Measurements from ENCODE around the gene CP. TPM values are rescaled to one million over a fixed set of nuclear protein-coding genes. Genes with fewer than 3 reads are reported as not detected.

Gene CP
- total and polyA plus RNA-seq, 9 of the 15 experiments (the other 6 are each of a cell fraction or from before 2014, with no cell fraction given), result 0.30 to 0.75 TPM; not detected in 7

GRCh38 chr3:149258298-149258697, 36.7 kb upstream of the CP start (continued):
- TF ChIP-seq, protein P1, sequence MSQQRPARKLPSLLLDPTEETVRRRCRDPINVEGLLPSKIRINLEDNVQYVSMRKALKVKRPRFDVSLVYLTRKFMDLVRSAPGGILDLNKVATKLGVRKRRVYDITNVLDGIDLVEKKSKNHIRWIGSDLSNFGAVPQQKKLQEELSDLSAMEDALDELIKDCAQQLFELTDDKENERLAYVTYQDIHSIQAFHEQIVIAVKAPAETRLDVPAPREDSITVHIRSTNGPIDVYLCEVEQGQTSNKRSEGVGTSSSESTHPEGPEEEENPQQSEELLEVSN (IDR thresholded peaks at IDR 0.05; ENCODE audit: borderline replicate concordance in 1 of 2, extremely low read depth in 1 of 2, insufficient read depth in 1 of 2, insufficient read length in 1 of 2, low read depth in 1 of 2, low read length in 1 of 2, poor library complexity in 1 of 2, severe bottlenecking in 1 of 2), result no peak
- peak; percentile 39 for TF ChIP-seq CBFA2T2 (conservative IDR thresholded peaks at IDR 0.05)
- peak; percentile 2 for TF ChIP-seq ZFP36 (IDR thresholded peaks at IDR 0.05; ENCODE audit: low read depth, low read length, partially characterized antibody)
- peak; percentile 71; the same call in 1 of the 2 replicates for TF ChIP-seq ZNF75A (CRISPR knock-in tag; IDR thresholded peaks at IDR 0.05)
- no peak for TF ChIP-seq MAZ (CRISPR knock-in tag; conservative IDR thresholded peaks at IDR 0.05 in 1 of 2, IDR thresholded peaks at IDR 0.05 in 1 of 2)

DNA sequence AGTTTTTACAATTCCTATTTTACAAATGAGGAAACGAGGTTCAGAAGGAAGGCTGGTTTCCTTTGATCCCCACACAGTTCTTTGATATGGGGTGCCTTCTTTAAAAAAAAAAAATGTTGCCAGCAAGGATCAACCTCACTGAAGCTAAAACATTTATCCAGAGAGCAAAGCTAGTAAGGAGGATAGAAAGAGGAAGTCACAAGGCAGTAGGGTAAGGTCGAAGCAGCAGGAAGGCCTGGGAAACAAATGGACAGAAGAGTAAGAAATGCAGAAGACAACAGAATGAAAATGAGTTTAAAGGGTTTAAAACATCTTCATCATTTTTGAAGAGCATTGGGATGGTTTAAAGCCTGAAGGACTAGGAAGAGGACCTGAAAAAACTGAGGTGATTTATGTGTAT, 30.6 kb upstream of the CP start:
- FAIRE-seq, result no peak
- POLR2A ChIA-PET, result no interaction called here
- no peak overlapping the region for H3K4me2 ChIP-seq (ENCODE audit: insufficient read depth, low read length)
- H3K4me3 ChIP-seq, result no peak overlapping the region
- in situ Hi-C loops (cut with MboI), result no loop called here
- intact Hi-C loops (cut with micrococcal nuclease), result no loop called here
- CTCF ChIA-PET (ENCODE audit: low intra/inter-chr PET ratio), result interaction anchor here (1.8 kb wide), 1 partner anchor 21 kb away, joined by 4 read pairs; no protein-coding TSS in a partner anchor
- DNase-seq (ENCODE audit: extremely low read depth in 1 of 4, low spot score in 3 of 4), result no peak
- no peaks in the 10 kb centered on the region for H3K9me1 ChIP-seq (ENCODE audit: control insufficient read depth, insufficient read depth, low read length)
- peak; percentile 82 for TF ChIP-seq SPI1 (IDR thresholded peaks at IDR 0.05; ENCODE audit: borderline replicate concordance, low read depth, low read length)
- TF ChIP-seq KLF6 (CRISPR knock-in tag; IDR thresholded peaks at IDR 0.05; ENCODE audit: borderline replicate concordance), result no peak
- no peak for TF ChIP-seq THRB (CRISPR knock-in tag; conservative IDR thresholded peaks at IDR 0.05)
- no peak for ATAC-seq
- H3K27ac ChIP-seq (ENCODE audit: extremely low read depth, low read depth, low read length), result no peak overlapping the region
- no TSS peak for BruUV-seq (replicated peaks)
- no peak overlapping the region for H2AFZ ChIP-seq (ENCODE audit: low read depth, low read length)
- no peaks in the 10 kb centered on the region for H3K9me3 ChIP-seq (replicated peaks; ENCODE audit: control insufficient read depth, insufficient read depth, low read depth, low read length)
- H3K79me2 ChIP-seq (ENCODE audit: control insufficient read depth, insufficient read depth, low read length), result no peaks in the 10 kb centered on the region
- H3K9ac ChIP-seq (ENCODE audit: insufficient read depth in 1 of 2, low read depth in 2 of 2, low read length in 2 of 2), result no peak overlapping the region
- H3K27me3 ChIP-seq (ENCODE audit: control insufficient read depth in 2 of 2, insufficient read depth in 2 of 2, low read length in 2 of 2), result no peaks in the 10 kb centered on the region; a peak in 1 of 5 replicates
- WGBS (ENCODE audit: insufficient coverage, low coverage, missing lambda C conversion rate), result 0% methylated on average over 2 of the region's 2 CpGs
- H3K36me3 ChIP-seq (ENCODE audit: control insufficient read depth, insufficient read depth, low read length), result no peaks in the 10 kb centered on the region
- peaks cover 0 to 4% of the 10 kb centered on the region in 2 experiments; a peak in 2 of 5 replicates for H3K4me1 ChIP-seq (replicated peaks in 1 of 2; ENCODE audit: control insufficient read depth in 2 of 2, insufficient read depth in 2 of 2, low read length in 2 of 2)
- H4K20me1 ChIP-seq (replicated peaks; ENCODE audit: control insufficient read depth, insufficient read depth, low read length), result no peaks in the 10 kb centered on the region
